ENCODE measurements around the gene FZD4. TPM values are rescaled to one million over a fixed set of nuclear protein-coding genes. Genes with fewer than 3 reads are reported as not detected.

The FZD4 gene
- total and polyA plus RNA-seq, 2 donors (not counting 1 experiment from before 2014, with no cell fraction given): 0.01 to 0.02 TPM

GRCh38 chr11:86987679-86988078, 32.5 kb upstream of the FZD4 start:
- Histone ChIP-seq H3K9ac (ENCODE audit: low read length) (no peak overlapping the region), H3K36me3 (replicated peaks in 1 of 2; ENCODE audit: control extremely low read depth in 1 of 2, control insufficient read depth in 1 of 2, extremely low read depth in 1 of 2, insufficient read depth in 2 of 2, low read length in 1 of 2) (no peaks in the 10 kb centered on the region), H3K9me3 (ENCODE audit: control extremely low read depth in 1 of 3, control insufficient read depth in 2 of 3, insufficient read depth in 1 of 3, low read length in 2 of 3) (no peaks in the 10 kb centered on the region), H3K27me3 (replicated peaks in 1 of 4; ENCODE audit: control extremely low read depth in 1 of 4, control insufficient read depth in 3 of 4, insufficient read depth in 4 of 4, low read length in 3 of 4) (no peaks in the 10 kb centered on the region), H4K20me1 (ENCODE audit: control insufficient read depth, insufficient read depth, low read length, poor library complexity, severe bottlenecking) (no peaks in the 10 kb centered on the region), H3K4me2 (replicated peaks; ENCODE audit: low read depth, low read length, poor library complexity, severe bottlenecking) (no peak overlapping the region), H3K27ac (ENCODE audit: low read length in 2 of 2) (no peak overlapping the region), H3K4me1 (ENCODE audit: control insufficient read depth in 2 of 2, insufficient read depth in 2 of 2, low read length in 2 of 2) (no peaks in the 10 kb centered on the region), H3K4me3 (ENCODE audit: control extremely low read depth in 1 of 5, extremely low read depth in 1 of 5, insufficient read depth in 1 of 5, low read depth in 2 of 5, low read length in 4 of 5) (no peak overlapping the region), H2AFZ (ENCODE audit: insufficient read depth, low read depth, low read length, poor library complexity, severe bottlenecking) (no peak overlapping the region), H3K79me2 (ENCODE audit: control insufficient read depth, insufficient read depth, low read length) (no peaks in the 10 kb centered on the region)
- no CpG with 5 or more reads among the region's 1 CpG for WGBS (ENCODE audit: insufficient coverage)
- peaks cover 16% of the 10 kb centered on the region for H3K27me3 Mint-ChIP-seq
- no peaks in the 10 kb centered on the region for H3K4me1 Mint-ChIP-seq
- CTCF ChIA-PET: no interaction called here
- POLR2A ChIA-PET: no interaction called here
- intact Hi-C loops (cut with micrococcal nuclease): no loop called here
- TF ChIP-seq CTCF (IDR thresholded peaks at IDR 0.05): no peak
- no peaks in the 10 kb centered on the region for H3K9me3 Mint-ChIP-seq (ENCODE audit: insufficient read depth)
- ATAC-seq (ENCODE audit: low read depth) (no peak), DNase-seq (no peak)
- H3K27ac Mint-ChIP-seq: no peak overlapping the region
- H3K4me3 Mint-ChIP-seq: no peak overlapping the region

GRCh38 chr11:86984701-86985100, 29.5 kb upstream of the FZD4 start:
- Histone ChIP-seq H3K27me3 (replicated peaks in 1 of 4; ENCODE audit: control extremely low read depth in 1 of 4, control insufficient read depth in 3 of 4, insufficient read depth in 4 of 4, low read length in 3 of 4) (no peaks in the 10 kb centered on the region), H3K4me2 (replicated peaks; ENCODE audit: low read depth, low read length, poor library complexity, severe bottlenecking) (no peak overlapping the region), H3K27ac (ENCODE audit: low read length in 2 of 2) (no peak overlapping the region), H3K9me3 (ENCODE audit: control extremely low read depth in 1 of 3, control insufficient read depth in 2 of 3, insufficient read depth in 1 of 3, low read length in 2 of 3) (no peaks in the 10 kb centered on the region), H3K36me3 (replicated peaks in 1 of 2; ENCODE audit: control extremely low read depth in 1 of 2, control insufficient read depth in 1 of 2, extremely low read depth in 1 of 2, insufficient read depth in 2 of 2, low read length in 1 of 2) (no peaks in the 10 kb centered on the region), H2AFZ (ENCODE audit: insufficient read depth, low read depth, low read length, poor library complexity, severe bottlenecking) (no peak overlapping the region), H4K20me1 (ENCODE audit: control insufficient read depth, insufficient read depth, low read length, poor library complexity, severe bottlenecking) (no peaks in the 10 kb centered on the region), H3K9ac (ENCODE audit: low read length) (no peak overlapping the region), H3K4me3 (ENCODE audit: control extremely low read depth in 1 of 5, extremely low read depth in 1 of 5, insufficient read depth in 1 of 5, low read depth in 2 of 5, low read length in 4 of 5) (no peak overlapping the region), H3K4me1 (ENCODE audit: control insufficient read depth in 2 of 2, insufficient read depth in 2 of 2, low read length in 2 of 2) (no peaks in the 10 kb centered on the region), H3K79me2 (ENCODE audit: control insufficient read depth, insufficient read depth, low read length) (no peaks in the 10 kb centered on the region)
- no peak overlapping the region for H3K4me3 Mint-ChIP-seq
- no peak for ATAC-seq (ENCODE audit: low read depth)
- no peak for TF ChIP-seq EZH2 (IDR thresholded peaks at IDR 0.05; ENCODE audit: borderline replicate concordance, insufficient read depth, low read depth, low read length, poor library complexity, severe bottlenecking)
- no peak for TF ChIP-seq CTCF (IDR thresholded peaks at IDR 0.05)
- DNase-seq: no peak
- no peak overlapping the region for H3K27ac Mint-ChIP-seq
- intact Hi-C loops (cut with micrococcal nuclease): no loop called here
- no peaks in the 10 kb centered on the region for H3K4me1 Mint-ChIP-seq
- peaks cover 15% of the 10 kb centered on the region for H3K27me3 Mint-ChIP-seq
- CTCF ChIA-PET: no interaction called here
- H3K9me3 Mint-ChIP-seq (ENCODE audit: insufficient read depth): no peaks in the 10 kb centered on the region
- POLR2A ChIA-PET: no interaction called here
- 100% methylated on average over 3 of the region's 4 CpGs for WGBS (ENCODE audit: insufficient coverage)

Data from B cell (primary cell).